SK-N-SH (cell line): ENCODE data around the gene PDIA6. TPM values are rescaled to one million over a fixed set of nuclear protein-coding genes. Genes with fewer than 3 reads are reported as not detected.

Experiments used
- CTCF ChIA-PET: fragments of 300-600, 350-600 bp; formaldehyde crosslinking; extraction: SDS; loops from one replicate; lab custom pipeline; 2021; lab: Yijun Ruan, JAX
- POLR2A ChIA-PET: fragments of 350-600 bp; sonication (Branson Sonifier 250); formaldehyde crosslinking; extraction: SDS; loops from one replicate; lab custom pipeline; 2020; ENCODE audit warnings: antibody characterized with exemption, inconsistent platforms; lab: Yijun Ruan, JAX
- DNase-seq: peaks from one replicate; pipeline ENCODE4 v3.0.0; 2012
- H2AFZ ChIP-seq: fragments of 200-600 bp; sonication (generic); 2 replicates; pipeline ENCODE4 v1.8.1; 2016; ENCODE audit warnings: antibody characterized with exemption, mild to moderate bottlenecking, low read depth
- H3F3A ChIP-seq: fragments of 200-600 bp; sonication (generic); replicated peaks from 2 replicates; pipeline ENCODE3; 2016; ENCODE audit warnings: antibody characterized with exemption, mild to moderate bottlenecking; ENCODE audit not compliant: insufficient read depth
- H3K27ac ChIP-seq, 2 experiments: fragments of 200-500 bp in 1 of 2; fragments of 200-600 bp in 1 of 2; sonication (Bioruptor generic) in 1 of 2; sonication (generic), shearing (Covaris generic) in 1 of 2; 2 replicates each; pipeline versions ENCODE4 v1.5.1 to v1.6.1; 2014 to 2016; ENCODE audit warnings: low read depth in 2 of 2, inconsistent platforms in 1 of 2, low read length in 1 of 2, mild to moderate bottlenecking in 1 of 2, mixed read lengths in 1 of 2
- H3K27me3 ChIP-seq: fragments of 200-600 bp; sonication (generic), shearing (Covaris generic); 2 replicates; pipeline ENCODE4 v1.6.1; 2016; ENCODE audit warnings: mixed run types; ENCODE audit not compliant: insufficient read depth
- H3K36me3 ChIP-seq, 2 experiments: fragments of 200-500 bp in 1 of 2; fragments of 200-600 bp in 1 of 2; sonication (Bioruptor generic) in 1 of 2; sonication (generic) in 1 of 2; replicated peaks in 1 of 2; 2 replicates each; pipeline versions ENCODE3 to v1.5.1; 2014 to 2016; ENCODE audit warnings: low read length in 1 of 2, mild to moderate bottlenecking in 1 of 2; ENCODE audit not compliant: insufficient read depth in 2 of 2, control insufficient read depth in 1 of 2
- H3K4me1 ChIP-seq, 2 experiments: fragments of 200-500 bp in 1 of 2; fragments of 200-600 bp in 1 of 2; sonication (Bioruptor generic) in 1 of 2; sonication (generic), shearing (Covaris generic) in 1 of 2; 2 replicates each; pipeline versions ENCODE4 v1.5.1 to v1.6.1; 2014 to 2016; ENCODE audit warnings: low read depth in 1 of 2, low read length in 1 of 2, mixed run types in 1 of 2; ENCODE audit not compliant: insufficient read depth in 2 of 2, control insufficient read depth in 1 of 2
- H3K4me2 ChIP-seq: fragments of 200-600 bp; sonication (generic), shearing (Covaris generic); 2 replicates; pipeline ENCODE4 v1.6.1; 2017; ENCODE audit warnings: mixed run types
- H3K4me3 ChIP-seq, 2 experiments: fragments of 200-500 bp in 1 of 2; fragments of 200-600 bp in 1 of 2; sonication (Bioruptor generic) in 1 of 2; sonication (generic), shearing (Covaris generic) in 1 of 2; 2 replicates each; pipeline versions ENCODE4 v1.5.1 to v1.8.1; 2014 to 2016; ENCODE audit warnings: low read depth in 2 of 2, inconsistent platforms in 1 of 2, low read length in 1 of 2, mild to moderate bottlenecking in 1 of 2, mixed read lengths in 1 of 2, moderate library complexity in 1 of 2
- H3K79me2 ChIP-seq: fragments of 200-600 bp; sonication (generic); 2 replicates; pipeline ENCODE4 v1.8.1; 2017; ENCODE audit warnings: mild to moderate bottlenecking; ENCODE audit not compliant: insufficient read depth
- H3K9ac ChIP-seq: fragments of 200-600 bp; sonication (generic); 2 replicates; pipeline ENCODE4 v1.6.1; 2017; ENCODE audit warnings: mixed run types
- H3K9me2 ChIP-seq: fragments of 200-600 bp; sonication (generic); 2 replicates; pipeline ENCODE4 v1.6.1; 2017; ENCODE audit warnings: mixed run types
- H3K9me3 ChIP-seq: fragments of 200-600 bp; sonication (generic); 2 replicates; pipeline ENCODE4 v1.6.1; 2017; ENCODE audit warnings: mixed run types, mild to moderate bottlenecking, moderate library complexity
- H4K20me1 ChIP-seq: fragments of 200-600 bp; sonication (generic); 2 replicates; pipeline ENCODE4 v1.6.1; 2017; ENCODE audit warnings: mild to moderate bottlenecking, mixed run types; ENCODE audit not compliant: insufficient read depth
- CHD2 ChIP-seq: fragments of 150-350 bp; IDR thresholded peaks from 2 replicates; pipeline ENCODE4 v1.6.1; 2018; ENCODE audit warnings: low read length; ENCODE audit not compliant: partially characterized antibody
- CTCF ChIP-seq: fragments of 200-600 bp; sonication (generic); IDR thresholded peaks from 2 replicates; pipeline ENCODE4 v1.6.1; 2017; ENCODE audit warnings: antibody characterized with exemption, mild to moderate bottlenecking, moderate library complexity
- EP300 ChIP-seq, 2 experiments: IDR thresholded peaks; 2 replicates each; pipeline versions ENCODE4 v1.4.0 to v1.6.1; 2012; ENCODE audit warnings: borderline replicate concordance in 1 of 2, low read depth in 1 of 2, low read length in 1 of 2
- FOXM1 ChIP-seq: IDR thresholded peaks from 2 replicates; pipeline ENCODE4 v1.4.0; 2012; ENCODE audit warnings: low read depth, mild to moderate bottlenecking
- MXI1 ChIP-seq: IDR thresholded peaks from 2 replicates; pipeline ENCODE4 v1.6.1; 2012; ENCODE audit warnings: mild to moderate bottlenecking, low read depth, low read length, improper control_type of control experiment
- RAD21 ChIP-seq: IDR thresholded peaks from 2 replicates; pipeline ENCODE4 v1.6.1; 2012; ENCODE audit warnings: mild to moderate bottlenecking, low read length
- REST ChIP-seq: IDR thresholded peaks from 2 replicates; pipeline ENCODE4 v1.6.1; 2012; ENCODE audit warnings: mild to moderate bottlenecking, low read depth, low read length, moderate library complexity
- RFX5 ChIP-seq: IDR thresholded peaks from 2 replicates; pipeline ENCODE4 v1.6.1; 2012; ENCODE audit warnings: mild to moderate bottlenecking, improper control_type of control experiment, low read length
- RXRA ChIP-seq: IDR thresholded peaks from 2 replicates; pipeline ENCODE4 v1.4.0; 2012; ENCODE audit warnings: low read depth, mild to moderate bottlenecking, borderline replicate concordance
- USF2 ChIP-seq: fragments of 150-350 bp; IDR thresholded peaks from 2 replicates; pipeline ENCODE4 v1.6.1; 2017; ENCODE audit warnings: antibody characterized with exemption, low read length, low read depth, borderline replicate concordance
- ZBTB33 ChIP-seq: IDR thresholded peaks from 2 replicates; pipeline ENCODE4 v1.4.0; 2012; ENCODE audit warnings: low read depth, borderline replicate concordance
- WGBS: methylation state at CpG from one replicate; pipeline ENCODE4 v1.1.6; 2017; ENCODE audit warnings: low lambda C conversion rate; 5-methylcytosine and 5-hydroxymethylcytosine counted together
- polyA plus RNA-seq, 3 experiments: library from polyadenylated mRNA; depleted of rRNA; stranded (reverse); fragments of >200 nt; gene quantifications; 2 replicates each; pipeline ENCODE4 v1.2.3, GENCODE V29; 2012

PDIA6 gene
- polyA plus RNA-seq, 1 of the 3 experiments (the other 2 are of a cell fraction) = 325 TPM

GRCh38 chr2:10765914-10766313, 46.7 kb downstream of the PDIA6 start:
- H3F3A ChIP-seq = no peaks in the 10 kb centered on the region
- no peak overlapping the region for H3K9ac ChIP-seq
- H2AFZ ChIP-seq = no peak overlapping the region
- H3K4me2 ChIP-seq = no peak overlapping the region
- CTCF ChIA-PET = interaction anchor here (0.8 kb wide), 1 partner anchor 367 kb away, joined by 3 read pairs; a partner anchor contains a TSS
- H3K79me2 ChIP-seq = no peaks in the 10 kb centered on the region
- no peak for DNase-seq
- no peak overlapping the region for H3K27ac ChIP-seq
- H3K27me3 ChIP-seq = 0 out of 2 replicates have a peak, but pooled peaks cover 5% of the 10 kb centered on the region
- H3K4me1 ChIP-seq = no peaks in the 10 kb centered on the region
- H3K4me3 ChIP-seq = no peak overlapping the region
- no peaks in the 10 kb centered on the region for H3K9me3 ChIP-seq
- no peaks in the 10 kb centered on the region for H3K9me2 ChIP-seq
- no peak for TF ChIP-seq USF2
- no peak for TF ChIP-seq RAD21
- TF ChIP-seq, all 33 proteins: peak for 0
- H4K20me1 ChIP-seq = no peaks in the 10 kb centered on the region
- 79% methylated on average over 11 of the region's 12 CpGs for WGBS
- no peaks in the 10 kb centered on the region for H3K36me3 ChIP-seq
- POLR2A ChIA-PET = no interaction called here

GRCh38 chr2:10765461-10765860, 47.1 kb downstream of the PDIA6 start:
- H3K4me3 ChIP-seq = no peak overlapping the region
- H2AFZ ChIP-seq = no peak overlapping the region
- H3K9me3 ChIP-seq = no peaks in the 10 kb centered on the region
- ChIA-PET CTCF (no interaction called here), POLR2A (no interaction called here)
- no peaks in the 10 kb centered on the region for H3K9me2 ChIP-seq
- no peaks in the 10 kb centered on the region for H3K4me1 ChIP-seq
- H4K20me1 ChIP-seq = no peaks in the 10 kb centered on the region
- no peak overlapping the region for H3K27ac ChIP-seq
- TF ChIP-seq FOXM1 = no peak
- TF ChIP-seq MXI1 = no peak
- no peak for TF ChIP-seq RAD21
- TF ChIP-seq USF2 = no peak
- no peak for TF ChIP-seq RXRA
- H3K4me2 ChIP-seq = no peak overlapping the region
- no peaks in the 10 kb centered on the region for H3F3A ChIP-seq
- H3K79me2 ChIP-seq = no peaks in the 10 kb centered on the region
- no peak for DNase-seq
- H3K9ac ChIP-seq = no peak overlapping the region
- WGBS = 35% methylated on average over 5 of the region's 5 CpGs
- H3K27me3 ChIP-seq = 0 out of 2 replicates have a peak, but pooled peaks cover 5% of the 10 kb centered on the region
- no peaks in the 10 kb centered on the region for H3K36me3 ChIP-seq

- H3K4me2 ChIP-seq = no peak overlapping the region
- H3K36me3 ChIP-seq = no peaks in the 10 kb centered on the region
- no peak for TF ChIP-seq CHD2
- TF ChIP-seq RFX5 = no peak
- TF ChIP-seq EP300 (IDR thresholded peaks at IDR 0.05; ENCODE audit: borderline replicate concordance in 1 of 2, low read depth in 1 of 2, low read length in 1 of 2) = no peak
- no peak for TF ChIP-seq CTCF
- no peak for TF ChIP-seq ZBTB33
- no peak for TF ChIP-seq REST
- H3K27ac ChIP-seq = no peak overlapping the region
- H3K9ac ChIP-seq = no peak overlapping the region
- H3K9me2 ChIP-seq = no peaks in the 10 kb centered on the region
- H3F3A ChIP-seq = no peaks in the 10 kb centered on the region
- H3K79me2 ChIP-seq = no peaks in the 10 kb centered on the region
- no peaks in the 10 kb centered on the region for H4K20me1 ChIP-seq
- H3K4me3 ChIP-seq = no peak overlapping the region
- ChIA-PET CTCF (no interaction called here), POLR2A (no interaction called here)
- H3K4me1 ChIP-seq = no peaks in the 10 kb centered on the region
- no peaks in the 10 kb centered on the region for H3K9me3 ChIP-seq
- H2AFZ ChIP-seq = no peak overlapping the region
- DNase-seq = no peak
- WGBS = 61% methylated on average over 4 of the region's 4 CpGs
- H3K27me3 ChIP-seq = 0 out of 2 replicates have a peak, but pooled peaks cover 4% of the 10 kb centered on the region
Measured at GRCh38 chr2:10764896-10765295, 47.7 kb downstream of the PDIA6 start.
